Activated CD8-positive, alpha-beta memory T cell treated with anti-CD3 and anti-CD28 coated beads, Interleukin-2, amount 10 ng/mL, durations not matched to agents 7 days and 5 days (primary cell): Measurements from ENCODE around the gene PMM1. TPM values are rescaled to one million over a fixed set of nuclear protein-coding genes. Genes with fewer than 3 reads are reported as not detected.
A peak's percentile ranks its signal among the peaks of the same experiment; 100 is the strongest.

ENCODE experiments used
- ATAC-seq: fragments of 150-1000 bp; cut with Tn5 transposase; one replicate; pipeline ENCODE4 v1.10.0; 2021; ENCODE audit warnings: moderate library complexity
- CTCF ChIA-PET: fragments of 350-600 bp; sonication (Branson Sonifier 250); formaldehyde crosslinking; loops from one replicate; lab custom pipeline; 2021; ENCODE audit warnings: antibody characterized with exemption; lab: Charles Lee
- DNase-seq: peaks from one replicate; pipeline ENCODE4 v3.0.0-alpha.2; 2020
- H3K27ac Mint-ChIP-seq: one replicate; pipeline ENCODE4 v1.8.0; 2021; ENCODE audit warnings: mild to moderate bottlenecking, mixed read lengths
- H3K27me3 Mint-ChIP-seq: one replicate; pipeline ENCODE4 v1.8.0; 2021; ENCODE audit warnings: mixed read lengths
- H3K36me3 Mint-ChIP-seq: one replicate; pipeline ENCODE4 v1.8.0; 2021; ENCODE audit warnings: mild to moderate bottlenecking, mixed read lengths
- H3K4me1 Mint-ChIP-seq: one replicate; pipeline ENCODE4 v1.8.0; 2021; ENCODE audit warnings: mixed read lengths
- H3K4me3 Mint-ChIP-seq: one replicate; pipeline ENCODE4 v1.8.0; 2021; ENCODE audit warnings: mild to moderate bottlenecking, moderate library complexity, mixed read lengths
- H3K9me3 Mint-ChIP-seq: one replicate; pipeline ENCODE4 v1.8.0; 2022; ENCODE audit warnings: low read depth, mixed read lengths
- total RNA-seq, 2 experiments: library from RNA; stranded (reverse); gene quantifications; one replicate each; pipeline ENCODE4 v1.2.3, GENCODE V29; 2021

PMM1 gene
- total RNA-seq, 2 experiments from 2014 or later, result 40.4 to 50.0 TPM

GRCh38 chr22:41538583-41538982 lies 51.1 kb downstream of the PMM1 start:
- H3K27ac Mint-ChIP-seq, result no peak overlapping the region
- H3K4me1 Mint-ChIP-seq, result peaks cover 25% of the 10 kb centered on the region
- ATAC-seq (no peak), DNase-seq (no peak)
- peaks cover 4% of the 10 kb centered on the region for H3K36me3 Mint-ChIP-seq
- H3K27me3 Mint-ChIP-seq, result no peaks in the 10 kb centered on the region
- H3K4me3 Mint-ChIP-seq, result no peak overlapping the region
- no peaks in the 10 kb centered on the region for H3K9me3 Mint-ChIP-seq
- CTCF ChIA-PET, result interaction anchor here (1.1 to 2.1 kb wide), 3 partner anchors 8 to 135 kb away, joined by 3 to 7 read pairs (median 4); no protein-coding TSS in a partner anchor

GRCh38 chr22:41537203-41537602 lies 52.4 kb downstream of the PMM1 start:
- no peaks in the 10 kb centered on the region for H3K27me3 Mint-ChIP-seq
- no peaks in the 10 kb centered on the region for H3K9me3 Mint-ChIP-seq
- H3K36me3 Mint-ChIP-seq, result peaks cover 4% of the 10 kb centered on the region
- no peak overlapping the region for H3K27ac Mint-ChIP-seq
- peaks cover 13% of the 10 kb centered on the region for H3K4me1 Mint-ChIP-seq
- ATAC-seq, result no peak
- H3K4me3 Mint-ChIP-seq, result no peak overlapping the region
- CTCF ChIA-PET, result interaction anchor here (1.1 to 2.1 kb wide), 2 partner anchors 10 to 133 kb away, joined by 5 to 7 read pairs; no protein-coding TSS in a partner anchor
- no peak for DNase-seq

- DNase-seq (no peak), ATAC-seq (no peak)
- Mint-ChIP-seq H3K36me3 (peaks cover 6% of the 10 kb centered on the region), H3K27me3 (no peaks in the 10 kb centered on the region), H3K4me3 (no peak overlapping the region), H3K9me3 (no peaks in the 10 kb centered on the region), H3K4me1 (no peaks in the 10 kb centered on the region), H3K27ac (no peak overlapping the region)
- CTCF ChIA-PET, result interaction anchor here (1.3 to 1.5 kb wide), 3 partner anchors 10 to 133 kb away, joined by 4 read pairs; partner anchors contain the start of gene ACO2
These were observed 54.4 kb downstream of the PMM1 start for GRCh38 chr22:41535244-41535643.

- H3K4me3 Mint-ChIP-seq, result no peak overlapping the region
- DNase-seq (no peak), ATAC-seq (no peak)
- CTCF ChIA-PET, result interaction anchor here (0.7 kb wide), 1 partner anchor 44 kb away, joined by 3 read pairs; no protein-coding TSS in a partner anchor
- no peak overlapping the region for H3K27ac Mint-ChIP-seq
- no peaks in the 10 kb centered on the region for H3K9me3 Mint-ChIP-seq
- H3K27me3 Mint-ChIP-seq, result no peaks in the 10 kb centered on the region
- peaks cover 6% of the 10 kb centered on the region for H3K36me3 Mint-ChIP-seq
- no peaks in the 10 kb centered on the region for H3K4me1 Mint-ChIP-seq
These were observed 55.4 kb downstream of the PMM1 start for GRCh38 chr22:41534219-41534618.

GRCh38 chr22:41532908-41533825 lies 56.5 kb downstream of the PMM1 start:
- CTCF ChIA-PET, result interaction anchor here (0.9 to 2.1 kb wide), 10 partner anchors 8 to 152 kb away, joined by 4 to 18 read pairs (median 5); partner anchors contain the start of gene TEF
- Mint-ChIP-seq H3K36me3 (peaks cover 13% of the 10 kb centered on the region), H3K27me3 (no peaks in the 10 kb centered on the region), H3K4me1 (no peaks in the 10 kb centered on the region), H3K27ac (peak overlapping the region; percentile 24), H3K9me3 (no peaks in the 10 kb centered on the region), H3K4me3 (no peak overlapping the region)
- ATAC-seq, result peak; percentile 89
- DNase-seq, result peak; percentile 79

- Mint-ChIP-seq H3K36me3 (peaks cover 13% of the 10 kb centered on the region), H3K9me3 (no peaks in the 10 kb centered on the region), H3K4me1 (no peaks in the 10 kb centered on the region), H3K4me3 (no peak overlapping the region), H3K27me3 (no peaks in the 10 kb centered on the region), H3K27ac (no peak overlapping the region)
- CTCF ChIA-PET, result interaction anchor here (0.9 to 2.1 kb wide), 5 partner anchors 13 to 150 kb away, joined by 5 to 7 read pairs (median 5); partner anchors contain the start of gene TEF
- no peak for ATAC-seq
- DNase-seq, result no peak
These were observed 57.7 kb downstream of the PMM1 start for GRCh38 chr22:41531715-41532477.

- CTCF ChIA-PET, result interaction anchor here (1.4 kb wide), 1 partner anchor 127 kb away, joined by 7 read pairs; no protein-coding TSS in a partner anchor
- DNase-seq (no peak), ATAC-seq (no peak)
- Mint-ChIP-seq H3K27ac (no peak overlapping the region), H3K9me3 (no peaks in the 10 kb centered on the region), H3K27me3 (no peaks in the 10 kb centered on the region), H3K4me3 (no peak overlapping the region), H3K4me1 (peaks cover 3% of the 10 kb centered on the region), H3K36me3 (peaks cover 15% of the 10 kb centered on the region)
These were observed 58.5 kb downstream of the PMM1 start for GRCh38 chr22:41530890-41531714.

GRCh38 chr22:41528938-41529561 lies 60.6 kb downstream of the PMM1 start:
- H3K4me3 Mint-ChIP-seq, result no peak overlapping the region
- ATAC-seq (no peak), DNase-seq (no peak)
- no peaks in the 10 kb centered on the region for H3K27me3 Mint-ChIP-seq
- H3K9me3 Mint-ChIP-seq, result no peaks in the 10 kb centered on the region
- peak overlapping the region; percentile 1 for H3K27ac Mint-ChIP-seq
- peaks cover 12% of the 10 kb centered on the region for H3K36me3 Mint-ChIP-seq
- H3K4me1 Mint-ChIP-seq, result peaks cover 13% of the 10 kb centered on the region
- CTCF ChIA-PET, result interaction anchor here (0.6 to 3.9 kb wide), 2 partner anchors 11 to 99 kb away, joined by 3 to 23 read pairs; no protein-coding TSS in a partner anchor

GRCh38 chr22:41528132-41528766 lies 61.4 kb downstream of the PMM1 start:
- H3K9me3 Mint-ChIP-seq, result no peaks in the 10 kb centered on the region
- H3K36me3 Mint-ChIP-seq, result peaks cover 12% of the 10 kb centered on the region
- CTCF ChIA-PET, result interaction anchor here (0.6 to 3.9 kb wide), 4 partner anchors 10 to 99 kb away, joined by 3 to 23 read pairs (median 5); no protein-coding TSS in a partner anchor

More at GRCh38 chr22:41528132-41528766, 61.4 kb downstream of the PMM1 start:
- Mint-ChIP-seq H3K27me3 (no peaks in the 10 kb centered on the region), H3K4me1 (peaks cover 13% of the 10 kb centered on the region), H3K4me3 (no peak overlapping the region), H3K27ac (peak overlapping the region; percentile 1)
- ATAC-seq (no peak), DNase-seq (no peak)
